Activated T-helper 2 cell treated with anti-CD3 and anti-CD28 coated beads, Interferon-gamma antibody, Interleukin-2, Interleukin-4, amounts not matched to agents 10 μg/mL and 5 μg/mL and 100 μg/mL, durations not matched to agents 14 hours and 24 hours and 36 hours (primary cell): ENCODE results near the gene NFIC. TPM values are rescaled to one million over a fixed set of nuclear protein-coding genes. Genes with fewer than 3 reads are reported as not detected.

Experiments used
- DNase-seq: peaks from one replicate; pipeline ENCODE4 v3.0.0; 2021; ENCODE audit warnings: low spot score
- H3K27ac Mint-ChIP-seq: one replicate; pipeline ENCODE4 v1.8.0; 2021; ENCODE audit warnings: mixed read lengths
- H3K27me3 Mint-ChIP-seq: one replicate; pipeline ENCODE4 v1.8.0; 2021; ENCODE audit warnings: low read depth, mixed read lengths
- H3K36me3 Mint-ChIP-seq: one replicate; pipeline ENCODE4 v1.8.0; 2021; ENCODE audit warnings: low read depth, mixed read lengths
- H3K4me1 Mint-ChIP-seq: one replicate; pipeline ENCODE4 v1.8.0; 2021; ENCODE audit warnings: low read depth, mixed read lengths
- H3K4me3 Mint-ChIP-seq: one replicate; pipeline ENCODE4 v1.8.0; 2021; ENCODE audit warnings: low read depth, mild to moderate bottlenecking, moderate library complexity, mixed read lengths
- H3K9me3 Mint-ChIP-seq: one replicate; pipeline ENCODE4 v1.8.0; 2021; ENCODE audit warnings: mixed read lengths
- intact Hi-C: fragments of 100-400 bp; cut with micrococcal nuclease; formaldehyde crosslinking; loops from one replicate; pipeline ENCODE4 v1.15.1; 2023
- total RNA-seq: library from RNA; stranded (reverse); gene quantifications from 2 replicates; pipeline ENCODE4 v1.2.3, GENCODE V29; 2022

NFIC gene
- total RNA-seq, 1 donor from 2014 or later, result 17.3 TPM

DNA sequence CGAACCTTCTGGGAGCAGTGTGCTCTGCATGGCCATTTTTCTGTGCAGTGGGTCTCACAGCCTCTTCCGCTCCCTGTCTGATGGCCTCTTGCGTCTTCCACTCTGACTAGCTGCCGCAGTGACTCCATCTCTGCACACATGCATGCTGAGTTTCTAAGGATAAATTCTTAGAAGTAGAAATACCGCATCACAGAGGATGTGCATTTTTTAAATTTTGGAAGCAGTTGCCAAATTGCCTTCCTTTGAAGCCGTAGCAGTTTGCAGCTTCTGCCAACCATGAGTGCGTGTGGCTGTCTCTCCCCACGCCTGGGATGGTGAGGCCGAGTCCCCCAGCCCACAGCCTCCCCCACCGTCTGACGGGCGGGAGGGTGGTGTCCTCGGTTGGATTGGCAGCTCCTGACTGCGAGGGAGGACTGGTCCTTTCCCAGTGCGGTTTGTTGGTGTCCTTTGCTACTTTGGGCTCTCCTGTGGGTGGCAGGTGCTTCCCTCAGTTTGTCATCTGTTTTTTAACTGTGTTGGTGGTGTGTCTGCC lies 149.6 kb downstream of the NFIC start:
- no peaks in the 10 kb centered on the region for H3K9me3 Mint-ChIP-seq
- no peak overlapping the region for H3K4me3 Mint-ChIP-seq
- intact Hi-C loops, result no loop called here
- H3K27me3 Mint-ChIP-seq, result no peaks in the 10 kb centered on the region
- no peak overlapping the region for H3K27ac Mint-ChIP-seq
- H3K36me3 Mint-ChIP-seq, result peaks cover 8% of the 10 kb centered on the region
- peaks cover 2% of the 10 kb centered on the region for H3K4me1 Mint-ChIP-seq
- no peak for DNase-seq

DNA sequence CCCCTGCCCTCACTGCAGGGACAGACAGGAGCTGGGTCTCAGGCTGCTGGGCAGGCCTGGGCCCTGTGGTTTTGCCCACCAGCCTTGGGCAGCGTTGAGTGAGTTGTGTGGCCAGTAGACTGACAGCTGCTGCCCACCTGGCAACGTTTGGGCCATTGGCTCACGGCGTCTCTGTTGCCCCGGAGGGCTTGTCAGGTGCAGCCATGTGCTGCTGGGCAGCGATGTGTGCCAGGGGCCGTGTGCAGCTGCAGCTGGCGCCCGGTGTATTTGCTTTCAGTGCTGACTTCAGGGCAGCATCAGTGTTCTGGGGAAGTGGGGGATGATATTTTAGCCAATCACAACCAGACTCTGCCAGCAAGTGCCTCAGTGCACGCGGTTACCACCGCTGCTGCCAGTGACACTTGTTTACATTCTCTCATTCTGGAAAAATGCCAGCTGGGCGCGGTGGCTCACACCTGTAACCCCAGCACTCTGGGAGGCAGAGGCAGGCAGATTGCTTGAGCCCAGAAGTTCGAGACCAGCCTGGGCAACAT lies 150.4 kb downstream of the NFIC start:
- intact Hi-C loops, result no loop called here
- Mint-ChIP-seq H3K4me3 (no peak overlapping the region), H3K27me3 (no peaks in the 10 kb centered on the region), H3K27ac (no peak overlapping the region), H3K9me3 (no peaks in the 10 kb centered on the region), H3K36me3 (peaks cover 10% of the 10 kb centered on the region), H3K4me1 (peaks cover 2% of the 10 kb centered on the region)
- DNase-seq, result no peak

DNA sequence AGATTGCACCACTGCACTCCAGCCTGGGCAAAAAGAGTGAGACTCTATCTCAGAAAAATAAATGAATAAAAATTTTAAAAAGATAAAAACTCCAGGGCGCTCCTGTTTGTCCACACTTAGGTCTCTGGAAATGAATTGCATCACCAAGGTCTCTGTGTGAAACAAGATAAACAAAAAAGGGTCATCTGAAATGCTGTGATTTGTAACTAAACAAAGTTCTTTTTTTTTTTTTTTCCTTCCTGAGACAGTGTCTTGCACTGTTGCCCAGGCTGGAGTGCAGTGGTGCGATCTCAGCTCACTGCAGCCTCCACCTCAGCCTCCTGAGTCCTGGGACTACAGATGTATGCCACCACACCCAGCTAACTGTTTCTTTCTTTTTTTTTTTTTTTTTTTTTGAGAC lies 151.3 kb downstream of the NFIC start:
- intact Hi-C loops, result no loop called here
- Mint-ChIP-seq H3K27ac (no peak overlapping the region), H3K9me3 (no peaks in the 10 kb centered on the region), H3K27me3 (no peaks in the 10 kb centered on the region), H3K4me3 (no peak overlapping the region), H3K4me1 (peaks cover 2% of the 10 kb centered on the region), H3K36me3 (peaks cover 11% of the 10 kb centered on the region)
- no peak for DNase-seq

DNA sequence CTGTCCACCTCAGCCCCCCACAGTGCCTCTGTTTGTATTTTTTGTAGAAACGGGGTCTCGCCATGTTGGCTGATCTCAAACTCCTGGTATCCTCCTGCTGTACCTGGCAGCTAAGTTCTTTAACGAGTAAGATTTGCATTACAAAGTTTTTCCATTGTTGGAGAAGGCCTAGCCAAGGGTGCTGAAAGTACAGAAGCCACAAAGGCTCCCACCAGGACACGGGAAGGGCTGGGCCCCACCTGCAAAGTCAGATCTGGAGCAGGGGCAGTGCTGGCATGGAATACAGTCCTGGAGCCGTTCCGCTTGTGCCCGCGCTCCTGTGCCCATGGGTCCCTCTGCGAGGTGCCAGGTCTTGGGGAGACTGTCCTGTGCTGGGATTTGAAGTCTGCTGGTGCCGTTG lies 151.9 kb downstream of the NFIC start:
- H3K36me3 Mint-ChIP-seq, result peaks cover 11% of the 10 kb centered on the region

DNA sequence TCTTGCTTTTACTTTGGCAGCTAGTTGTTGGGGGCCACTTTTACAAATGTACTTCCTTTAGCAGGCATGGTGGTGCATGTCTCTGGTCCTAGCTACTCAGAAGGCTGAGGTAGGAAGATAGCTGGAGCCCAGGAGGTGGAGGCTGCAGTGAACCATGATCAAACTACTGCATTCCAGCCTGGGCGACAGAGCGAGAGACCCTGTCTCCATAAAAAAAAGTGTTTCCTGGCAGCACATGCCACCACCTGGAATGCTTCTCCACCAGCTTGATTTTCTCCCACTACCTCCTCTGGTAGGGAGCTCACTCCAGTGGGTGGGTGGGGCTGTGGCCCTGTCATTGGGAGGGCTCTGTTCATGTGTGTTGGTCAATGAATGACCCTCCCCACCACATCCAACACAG lies 152.3 kb downstream of the NFIC start:
- Mint-ChIP-seq H3K9me3 (no peaks in the 10 kb centered on the region), H3K36me3 (peaks cover 11% of the 10 kb centered on the region), H3K27ac (no peak overlapping the region), H3K4me3 (no peak overlapping the region), H3K4me1 (peaks cover 2% of the 10 kb centered on the region), H3K27me3 (no peaks in the 10 kb centered on the region)
- intact Hi-C loops, result no loop called here
- DNase-seq, result no peak

More for the DNA sequence above, 151.9 kb downstream of the NFIC start:
- DNase-seq, result no peak
- no peak overlapping the region for H3K27ac Mint-ChIP-seq
- H3K4me1 Mint-ChIP-seq, result peaks cover 2% of the 10 kb centered on the region
- H3K9me3 Mint-ChIP-seq, result no peaks in the 10 kb centered on the region
- H3K4me3 Mint-ChIP-seq, result no peak overlapping the region
- intact Hi-C loops, result no loop called here
- no peaks in the 10 kb centered on the region for H3K27me3 Mint-ChIP-seq

Other genes starting within 250 kb of the NFIC start
- 174 and 176 TPM in 2 replicates for gene GNA15, start 230.6 kb upstream of the NFIC start, total RNA-seq
- 48.5 and 48.9 TPM in 2 replicates for gene S1PR4, start 187.8 kb upstream of the NFIC start, total RNA-seq
- gene NCLN, start 180.7 kb upstream of the NFIC start, total RNA-seq, result 86.3 and 88.1 TPM in 2 replicates
- 0.16 and 0.18 TPM in 2 replicates for gene CELF5, start 141.9 kb upstream of the NFIC start, total RNA-seq
- gene SMIM24, start 113.9 kb downstream of the NFIC start, total RNA-seq, result 0.51 and 0.84 TPM in 2 replicates
- gene SMIM44, start 116.9 kb downstream of the NFIC start, total RNA-seq, result not detected in 2 replicates
- 19.7 and 20.6 TPM in 2 replicates for gene DOHH, start 134.1 kb downstream of the NFIC start, total RNA-seq
- 44.3 and 49.2 TPM in 2 replicates for gene FZR1, start 139.7 kb downstream of the NFIC start, total RNA-seq
- 2.0 and 2.5 TPM in 2 replicates for gene TEKTIP1, start 172.6 kb downstream of the NFIC start, total RNA-seq
- 93.7 and 94.1 TPM in 2 replicates for gene MFSD12, start 191.0 kb downstream of the NFIC start, total RNA-seq
- gene HMG20B, start 206.4 kb downstream of the NFIC start, total RNA-seq, result 55.3 and 66.3 TPM in 2 replicates
- gene GIPC3, start 218.9 kb downstream of the NFIC start, total RNA-seq, result 0.16 and 0.32 TPM in 2 replicates
- gene TBXA2R, start 240.3 kb downstream of the NFIC start, total RNA-seq, result 0.09 and 0.14 TPM in 2 replicates